KMS-11 (cell line): ENCODE measurements around the gene KCNJ6.

ENCODE experiments used
- H2AFZ ChIP-seq: fragments of 200-600 bp; sonication (generic); 2 replicates; pipeline ENCODE4 v1.6.1; 2016; ENCODE audit warnings: antibody characterized with exemption, mixed run types, low read depth
- H3K27ac ChIP-seq: fragments of 200-600 bp; sonication (generic); 2 replicates; pipeline ENCODE4 v1.6.1; 2016; ENCODE audit warnings: mild to moderate bottlenecking, mixed run types
- H3K27me3 ChIP-seq: fragments of 200-600 bp; sonication (generic); 2 replicates; pipeline ENCODE4 v1.6.1; 2017; ENCODE audit warnings: mild to moderate bottlenecking, low read depth, mixed run types, moderate library complexity; ENCODE audit not compliant: insufficient read depth
- H3K36me3 ChIP-seq: fragments of 200-600 bp; sonication (generic); 2 replicates; pipeline ENCODE4 v1.6.1; 2017; ENCODE audit warnings: mild to moderate bottlenecking, mixed run types; ENCODE audit not compliant: insufficient read depth
- H3K4me1 ChIP-seq: fragments of 200-600 bp; sonication (generic); 2 replicates; pipeline ENCODE4 v1.6.1; 2016; ENCODE audit warnings: mild to moderate bottlenecking, low read depth, mixed run types; ENCODE audit not compliant: poor library complexity, severe bottlenecking
- H3K4me2 ChIP-seq: fragments of 200-600 bp; sonication (generic); 2 replicates; pipeline ENCODE4 v1.7.0; 2016; ENCODE audit warnings: mild to moderate bottlenecking, mixed run types
- H3K4me3 ChIP-seq: fragments of 200-600 bp; sonication (generic); IDR thresholded peaks from 2 replicates; pipeline ENCODE4 v1.6.1; 2017; ENCODE audit warnings: low read depth, low read length, mixed read lengths; ENCODE audit not compliant: insufficient read depth
- H3K79me2 ChIP-seq: fragments of 200-600 bp; sonication (generic); 2 replicates; pipeline ENCODE4 v1.6.1; 2016; ENCODE audit warnings: low read depth, mixed run types; ENCODE audit not compliant: insufficient read depth
- H3K9ac ChIP-seq: fragments of 200-600 bp; sonication (generic); 2 replicates; pipeline ENCODE4 v1.6.1; 2016; ENCODE audit warnings: mild to moderate bottlenecking, mixed run types
- H4K20me1 ChIP-seq: fragments of 200-600 bp; sonication (generic); 2 replicates; pipeline ENCODE4 v1.6.1; 2016; ENCODE audit warnings: mild to moderate bottlenecking, mixed run types; ENCODE audit not compliant: insufficient read depth
- TF ChIP-seq, protein P1 (sequence below): fragments of 200-600 bp; sonication (generic); conservative IDR thresholded peaks from 2 replicates; pipeline ENCODE4 v1.6.1; 2017; ENCODE audit warnings: low read depth, mild to moderate bottlenecking, antibody characterized with exemption, low read length, moderate library complexity, mixed read lengths

The KCNJ6 gene

DNA sequence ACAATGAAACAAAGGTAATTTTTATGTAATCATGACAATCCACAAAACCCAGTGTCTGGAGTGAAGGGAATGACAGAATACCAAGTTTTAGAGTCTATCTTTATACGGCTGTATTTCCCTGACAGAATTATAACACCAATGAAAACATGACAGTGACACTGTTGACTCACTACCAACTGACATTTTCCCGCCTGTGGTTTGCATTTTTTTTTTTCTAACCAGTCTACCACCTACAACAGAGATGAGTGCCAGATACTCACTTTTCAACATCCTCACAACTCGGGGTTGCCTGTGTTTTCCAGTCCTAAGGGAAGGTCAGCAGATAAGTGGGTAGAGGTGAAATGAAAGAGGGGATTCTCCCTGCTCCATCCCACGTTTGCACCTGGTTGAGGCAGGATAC, 118.9 kb downstream of the KCNJ6 start:
- no peaks in the 10 kb centered on the region for H3K36me3 ChIP-seq
- H2AFZ ChIP-seq: no peak overlapping the region
- H3K4me2 ChIP-seq: no peak overlapping the region
- no peaks in the 10 kb centered on the region for H3K4me1 ChIP-seq
- H3K4me3 ChIP-seq: no peak overlapping the region
- TF ChIP-seq, protein P1, sequence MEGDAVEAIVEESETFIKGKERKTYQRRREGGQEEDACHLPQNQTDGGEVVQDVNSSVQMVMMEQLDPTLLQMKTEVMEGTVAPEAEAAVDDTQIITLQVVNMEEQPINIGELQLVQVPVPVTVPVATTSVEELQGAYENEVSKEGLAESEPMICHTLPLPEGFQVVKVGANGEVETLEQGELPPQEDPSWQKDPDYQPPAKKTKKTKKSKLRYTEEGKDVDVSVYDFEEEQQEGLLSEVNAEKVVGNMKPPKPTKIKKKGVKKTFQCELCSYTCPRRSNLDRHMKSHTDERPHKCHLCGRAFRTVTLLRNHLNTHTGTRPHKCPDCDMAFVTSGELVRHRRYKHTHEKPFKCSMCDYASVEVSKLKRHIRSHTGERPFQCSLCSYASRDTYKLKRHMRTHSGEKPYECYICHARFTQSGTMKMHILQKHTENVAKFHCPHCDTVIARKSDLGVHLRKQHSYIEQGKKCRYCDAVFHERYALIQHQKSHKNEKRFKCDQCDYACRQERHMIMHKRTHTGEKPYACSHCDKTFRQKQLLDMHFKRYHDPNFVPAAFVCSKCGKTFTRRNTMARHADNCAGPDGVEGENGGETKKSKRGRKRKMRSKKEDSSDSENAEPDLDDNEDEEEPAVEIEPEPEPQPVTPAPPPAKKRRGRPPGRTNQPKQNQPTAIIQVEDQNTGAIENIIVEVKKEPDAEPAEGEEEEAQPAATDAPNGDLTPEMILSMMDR: no peak
- H3K9ac ChIP-seq: no peak overlapping the region
- H4K20me1 ChIP-seq: no peaks in the 10 kb centered on the region
- H3K27me3 ChIP-seq: no peaks in the 10 kb centered on the region
- no peaks in the 10 kb centered on the region for H3K79me2 ChIP-seq
- no peak overlapping the region for H3K27ac ChIP-seq

DNA sequence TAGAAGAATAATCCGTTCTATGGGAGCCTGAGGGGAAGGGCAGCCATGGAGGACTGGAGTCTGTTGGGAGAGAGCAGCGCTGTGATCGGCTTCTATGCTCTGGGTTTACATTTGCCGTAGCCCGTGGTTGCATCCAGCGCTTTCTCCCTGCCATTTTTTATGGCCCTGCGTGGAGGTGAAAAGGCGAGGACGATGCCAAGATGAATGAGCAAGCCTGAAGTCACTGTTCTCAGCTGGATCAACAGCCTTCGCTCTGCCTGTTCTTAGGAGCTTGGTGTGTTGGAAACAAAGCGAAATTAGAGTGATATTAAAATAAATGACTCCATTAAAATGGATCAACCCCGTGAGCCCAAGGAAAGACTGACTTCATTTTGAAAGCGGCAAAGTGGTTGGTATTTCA, 120.2 kb downstream of the KCNJ6 start:
- Histone ChIP-seq H3K27ac (no peak overlapping the region), H3K4me3 (no peak overlapping the region), H3K9ac (no peak overlapping the region), H3K79me2 (no peaks in the 10 kb centered on the region), H2AFZ (no peak overlapping the region), H3K36me3 (no peaks in the 10 kb centered on the region), H3K4me1 (no peaks in the 10 kb centered on the region), H3K4me2 (no peak overlapping the region), H4K20me1 (no peaks in the 10 kb centered on the region), H3K27me3 (no peaks in the 10 kb centered on the region)
- TF ChIP-seq, protein P1: no peak

DNA sequence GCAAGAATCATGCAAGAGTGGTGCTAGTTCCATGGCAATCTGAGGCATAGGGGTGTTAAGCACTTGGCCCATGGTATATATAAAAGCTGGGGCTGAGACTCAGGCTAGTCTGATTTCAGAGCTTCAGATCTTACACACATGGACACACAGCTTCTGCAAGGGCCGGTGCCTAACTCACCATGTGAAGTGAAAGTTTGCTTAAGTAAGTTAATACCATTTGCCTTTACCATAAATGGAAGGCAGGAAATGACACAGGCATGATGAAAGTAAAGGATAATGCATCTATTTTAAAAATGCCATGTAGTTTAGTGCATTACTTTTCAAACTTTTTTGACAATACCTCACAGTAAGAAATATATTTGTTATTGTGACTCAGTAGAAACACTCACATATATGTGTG, 122.6 kb downstream of the KCNJ6 start:
- Histone ChIP-seq H3K9ac (no peak overlapping the region), H4K20me1 (no peaks in the 10 kb centered on the region), H3K27me3 (no peaks in the 10 kb centered on the region), H3K36me3 (no peaks in the 10 kb centered on the region), H3K4me1 (no peaks in the 10 kb centered on the region), H3K4me2 (no peak overlapping the region), H3K27ac (no peak overlapping the region), H3K79me2 (no peaks in the 10 kb centered on the region), H3K4me3 (no peak overlapping the region), H2AFZ (no peak overlapping the region)
- TF ChIP-seq, protein P1: no peak

DNA sequence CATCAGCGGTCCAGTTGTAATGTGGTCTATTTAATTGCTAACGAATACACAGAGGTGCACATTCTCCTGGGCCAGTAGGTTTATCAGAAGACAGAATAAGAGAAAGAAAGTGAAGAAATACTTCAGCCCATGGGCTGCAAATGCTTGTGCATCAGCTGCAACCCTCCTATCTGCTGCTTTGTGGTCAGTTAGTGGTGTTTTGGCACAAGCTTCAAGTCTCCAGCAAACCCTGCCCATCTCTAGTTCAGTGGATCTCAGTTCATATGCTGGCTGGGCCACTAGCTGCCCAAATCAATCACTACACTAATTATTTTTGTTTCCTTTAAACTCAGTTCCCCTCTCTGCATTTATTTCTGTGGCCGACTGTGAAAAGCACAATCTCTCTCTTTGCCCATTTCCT, 124.2 kb downstream of the KCNJ6 start:
- TF ChIP-seq, protein P1: no peak
- H3K27me3 ChIP-seq: no peaks in the 10 kb centered on the region
- H2AFZ ChIP-seq: no peak overlapping the region
- H3K36me3 ChIP-seq: no peaks in the 10 kb centered on the region
- no peaks in the 10 kb centered on the region for H4K20me1 ChIP-seq
- no peak overlapping the region for H3K4me2 ChIP-seq
- no peak overlapping the region for H3K27ac ChIP-seq
- no peak overlapping the region for H3K4me3 ChIP-seq
- H3K4me1 ChIP-seq: no peaks in the 10 kb centered on the region
- H3K79me2 ChIP-seq: no peaks in the 10 kb centered on the region
- H3K9ac ChIP-seq: no peak overlapping the region

DNA sequence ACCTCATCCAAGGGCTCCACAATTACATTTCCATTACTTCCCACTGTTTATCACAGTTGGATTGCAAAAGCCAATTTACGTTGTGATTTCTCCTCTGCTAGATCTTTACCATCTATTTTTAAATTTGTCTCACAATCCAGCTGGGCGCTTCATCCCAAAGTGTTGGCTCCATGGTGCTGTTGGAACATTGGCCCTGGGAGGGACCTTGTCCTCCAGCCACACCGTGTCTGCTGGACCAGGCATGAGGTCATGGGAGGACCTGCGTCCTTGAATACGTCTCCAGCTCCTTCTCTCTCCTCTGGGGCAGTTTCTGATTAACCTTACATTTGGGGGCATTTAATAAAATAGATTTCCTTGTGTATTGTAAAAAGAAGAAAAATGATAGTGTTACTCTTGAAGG, 125.4 kb downstream of the KCNJ6 start:
- Histone ChIP-seq H4K20me1 (no peaks in the 10 kb centered on the region), H3K4me1 (no peaks in the 10 kb centered on the region)
- TF ChIP-seq, protein P1: no peak

More for the DNA sequence above, 125.4 kb downstream of the KCNJ6 start:
- H3K4me3 ChIP-seq: no peak overlapping the region
- no peaks in the 10 kb centered on the region for H3K36me3 ChIP-seq
- no peaks in the 10 kb centered on the region for H3K79me2 ChIP-seq
- H3K4me2 ChIP-seq: no peak overlapping the region
- H2AFZ ChIP-seq: no peak overlapping the region
- H3K27ac ChIP-seq: no peak overlapping the region
- no peak overlapping the region for H3K9ac ChIP-seq
- no peaks in the 10 kb centered on the region for H3K27me3 ChIP-seq
